Measurements from ENCODE around the gene PAF1.

PAF1 gene

GRCh38 chr19:39390751-39391437 lies at the start of gene PAF1, which contains the start of gene MED29:
Gene PAF1, minus strand, starts transcription at chr19:39391106. Its CDS starts 242 bp downstream, at chr19:39390864.
Gene MED29, plus strand, starts transcription at chr19:39391378. Its CDS starts 45 bp downstream, at chr19:39391423.
- peak within 1 kb of the TSS; percentile 72 for H3K4me3 ChIP-seq (ENCODE audit: low read depth, low read length)
- DNase-seq (ENCODE audit: low read depth) = peak; percentile 98

- no peak overlapping the region for H3K4me3 ChIP-seq (ENCODE audit: low read depth, low read length)
- no peak for DNase-seq (ENCODE audit: low read depth)
These were observed 47.5 kb upstream of the PAF1 start for GRCh38 chr19:39438270-39438934.

- DNase-seq (ENCODE audit: low read depth) = no peak
- H3K4me3 ChIP-seq (ENCODE audit: low read depth, low read length) = peak overlapping the region; percentile 73
These were observed 45.4 kb upstream of the PAF1 start for GRCh38 chr19:39436350-39436716.

GRCh38 chr19:39435499-39436349 lies 44.8 kb upstream of the PAF1 start, which contains the start of gene RPS16:
Gene RPS16, minus strand, starts transcription at chr19:39435949. Its CDS starts 54 bp downstream, at chr19:39435895.
- peak within 1 kb of the TSS; percentile 73 for H3K4me3 ChIP-seq (ENCODE audit: low read depth, low read length)
- peak; percentile 88 for DNase-seq (ENCODE audit: low read depth)

- H3K4me3 ChIP-seq (ENCODE audit: low read depth, low read length) = peak overlapping the region; percentile 73
- no peak for DNase-seq (ENCODE audit: low read depth)
These were observed 43.5 kb upstream of the PAF1 start for GRCh38 chr19:39434123-39435076.

- no peak for DNase-seq (ENCODE audit: low read depth)
- H3K4me3 ChIP-seq (ENCODE audit: low read depth, low read length) = no peak overlapping the region
These were observed 42.7 kb upstream of the PAF1 start for GRCh38 chr19:39433480-39434079.

GRCh38 chr19:39432677-39433025 lies 41.7 kb upstream of the PAF1 start:
- H3K4me3 ChIP-seq (ENCODE audit: low read depth, low read length) = no peak overlapping the region
- DNase-seq (ENCODE audit: low read depth) = no peak

GRCh38 chr19:39430675-39431593 lies 40.0 kb upstream of the PAF1 start:
- no peak overlapping the region for H3K4me3 ChIP-seq (ENCODE audit: low read depth, low read length)
- peak; percentile 96 for DNase-seq (ENCODE audit: low read depth)

- no peak overlapping the region for H3K4me3 ChIP-seq (ENCODE audit: low read depth, low read length)
- peak; percentile 84 for DNase-seq (ENCODE audit: low read depth)
These were observed 37.6 kb upstream of the PAF1 start for GRCh38 chr19:39428283-39429112.

- DNase-seq (ENCODE audit: low read depth) = no peak
- no peak overlapping the region for H3K4me3 ChIP-seq (ENCODE audit: low read depth, low read length)
These were observed 36.8 kb upstream of the PAF1 start for GRCh38 chr19:39427707-39428106.

GRCh38 chr19:39426170-39426569 lies 35.3 kb upstream of the PAF1 start:
- DNase-seq (ENCODE audit: low read depth) = no peak
- no peak overlapping the region for H3K4me3 ChIP-seq (ENCODE audit: low read depth, low read length)

GRCh38 chr19:39425744-39426143 lies 34.8 kb upstream of the PAF1 start:
- H3K4me3 ChIP-seq (ENCODE audit: low read depth, low read length) = no peak overlapping the region
- no peak for DNase-seq (ENCODE audit: low read depth)

- DNase-seq (ENCODE audit: low read depth) = no peak
- H3K4me3 ChIP-seq (ENCODE audit: low read depth, low read length) = no peak overlapping the region
These were observed 34.0 kb upstream of the PAF1 start for GRCh38 chr19:39424934-39425333.

- DNase-seq (ENCODE audit: low read depth) = no peak
- H3K4me3 ChIP-seq (ENCODE audit: low read depth, low read length) = no peak overlapping the region
These were observed 32.6 kb upstream of the PAF1 start for GRCh38 chr19:39423258-39424086.

- no peak overlapping the region for H3K4me3 ChIP-seq (ENCODE audit: low read depth, low read length)
- no peak for DNase-seq (ENCODE audit: low read depth)
These were observed 31.1 kb upstream of the PAF1 start for GRCh38 chr19:39422020-39422419.

- no peak overlapping the region for H3K4me3 ChIP-seq (ENCODE audit: low read depth, low read length)
- no peak for DNase-seq (ENCODE audit: low read depth)
These were observed 29.9 kb upstream of the PAF1 start for GRCh38 chr19:39420769-39421168.

Data from skeletal muscle cell (primary cell).